ENCODE measurements around the gene SUCLG2.

The SUCLG2 gene

DNA sequence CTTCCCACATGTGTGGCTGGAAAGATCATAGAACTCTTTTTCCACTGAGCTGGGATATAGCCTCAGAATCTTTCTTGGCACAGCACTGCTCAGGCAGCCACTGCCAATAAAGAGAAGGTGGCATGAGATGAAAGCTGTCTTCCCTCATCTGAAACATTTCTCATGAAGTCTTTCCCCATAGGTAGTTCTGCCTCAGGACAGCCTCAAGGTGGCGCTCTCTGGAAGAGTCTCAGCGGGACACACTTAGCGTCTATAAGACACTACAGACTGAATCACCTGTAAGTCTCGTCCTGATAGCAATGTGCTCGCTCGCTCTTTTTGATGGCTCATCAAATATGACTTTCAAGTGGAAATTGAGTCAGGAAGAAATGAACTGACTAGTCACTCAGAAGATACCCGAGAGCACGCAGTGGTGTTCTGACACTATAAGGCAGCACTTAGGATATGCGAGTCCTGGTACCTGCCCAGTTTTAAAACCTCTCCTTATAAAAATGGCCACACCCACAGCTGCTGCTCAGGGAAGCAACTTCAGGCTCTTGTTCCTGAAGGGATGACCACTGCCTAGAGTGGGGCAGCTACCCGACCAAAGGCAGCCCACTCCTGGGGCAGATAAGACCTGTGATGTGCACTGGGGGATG is 269.5 kb downstream of the SUCLG2 start:
- DNase-seq (ENCODE audit: low read depth in 3 of 3): peak in 2 of 3 experiments; percentile 16 to 19

GRCh38 chr3:67384016-67384415 is 270.4 kb downstream of the SUCLG2 start:
- no peak for DNase-seq (ENCODE audit: low read depth in 3 of 3)

DNA sequence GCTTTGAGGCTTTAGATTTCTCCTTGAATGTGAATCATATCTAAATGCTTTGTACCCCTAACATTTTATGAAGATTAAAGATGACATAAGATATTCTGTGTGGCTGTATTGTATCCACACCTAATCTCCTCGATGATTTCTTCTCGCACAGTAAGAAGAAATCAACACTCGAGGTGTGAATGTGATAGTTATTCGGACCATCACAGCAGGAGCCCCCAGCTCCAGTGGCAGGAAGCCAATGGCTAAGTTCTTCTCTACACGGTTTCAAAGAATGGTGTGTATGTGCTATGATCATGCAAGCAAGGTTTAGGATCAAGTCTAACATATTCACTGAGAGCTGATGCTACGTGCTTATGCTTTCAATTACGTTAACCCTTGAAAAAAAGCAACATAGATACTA is 271.0 kb downstream of the SUCLG2 start:
- no peak for DNase-seq (ENCODE audit: low read depth in 3 of 3)

- no peak for DNase-seq (ENCODE audit: low read depth in 3 of 3)
Measured at GRCh38 chr3:67382536-67382935, 271.9 kb downstream of the SUCLG2 start.

DNA sequence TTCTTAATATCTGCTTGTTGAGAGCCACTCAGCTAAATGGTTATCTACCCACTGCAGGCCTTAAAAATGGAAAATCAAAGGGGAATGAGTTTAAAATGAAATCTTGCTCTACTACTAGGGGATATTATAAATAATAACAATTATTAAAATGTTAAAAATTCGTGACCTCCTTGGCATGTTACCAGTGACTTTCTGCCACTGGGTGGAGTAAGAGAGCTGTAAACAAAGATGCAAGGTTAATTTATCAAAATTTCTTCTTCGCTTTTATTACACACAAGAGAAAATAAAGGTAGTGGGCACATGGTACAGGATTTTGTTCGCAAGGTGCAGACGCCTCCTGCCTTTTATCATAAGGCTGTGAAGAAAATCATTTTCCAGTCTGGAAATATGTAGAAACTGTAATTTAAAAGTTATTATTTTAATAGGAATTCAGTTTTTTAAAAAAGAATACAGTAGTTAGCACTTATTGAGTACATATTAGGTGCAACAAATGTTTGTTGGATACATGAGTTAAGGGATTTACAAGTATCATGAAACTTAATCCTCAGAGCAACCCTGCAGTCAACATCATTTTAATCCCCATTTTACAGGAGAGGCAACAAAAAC is 272.6 kb downstream of the SUCLG2 start:
- DNase-seq (ENCODE audit: low read depth in 3 of 3): no peak

- no peak for DNase-seq (ENCODE audit: low read depth in 3 of 3)
Measured at GRCh38 chr3:67380118-67380517, 274.3 kb downstream of the SUCLG2 start.

DNA sequence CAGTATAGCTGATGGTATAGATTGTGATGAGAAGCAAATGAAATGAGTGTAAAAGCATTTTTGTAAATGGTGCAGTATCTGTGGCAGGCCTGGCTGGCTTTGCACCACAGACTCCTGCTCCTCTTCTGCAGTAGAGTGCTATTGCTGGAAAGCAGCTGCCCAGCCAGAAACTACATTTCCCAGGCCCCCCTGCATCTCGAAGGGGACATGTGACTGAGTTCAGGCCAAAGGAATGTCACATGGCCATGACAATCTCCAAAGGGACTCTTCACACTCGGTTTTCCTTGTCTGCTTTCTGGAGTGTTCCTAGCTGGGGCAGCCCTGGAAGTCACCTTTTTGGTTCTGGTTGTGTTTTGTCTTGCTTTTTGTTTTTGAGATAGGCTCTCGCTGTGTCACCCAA is 277.1 kb downstream of the SUCLG2 start:
- no peak for DNase-seq (ENCODE audit: low read depth in 3 of 3)

DNA sequence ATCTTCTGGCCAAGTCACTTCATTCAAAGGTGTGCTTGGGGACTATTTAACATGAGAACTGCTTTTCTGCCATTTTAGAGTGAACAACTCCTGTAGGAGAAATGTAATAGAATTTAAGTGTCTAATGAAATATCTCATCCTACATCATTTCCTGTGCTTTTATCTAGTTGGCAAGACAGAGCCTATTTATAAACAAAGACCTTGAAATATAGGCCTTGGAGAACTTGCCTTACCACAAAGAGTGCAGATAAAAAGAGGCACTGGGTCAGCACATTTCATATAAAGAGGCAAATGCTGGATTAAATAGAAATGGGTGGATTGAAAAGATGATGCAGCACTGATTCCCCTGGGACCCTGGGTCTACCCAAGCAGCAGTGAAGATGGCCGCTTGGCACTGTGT is 278.0 kb downstream of the SUCLG2 start:
- DNase-seq (ENCODE audit: low read depth in 3 of 3): no peak

GRCh38 chr3:67375976-67376375 is 278.4 kb downstream of the SUCLG2 start:
- no peak for DNase-seq (ENCODE audit: low read depth in 3 of 3)

DNA sequence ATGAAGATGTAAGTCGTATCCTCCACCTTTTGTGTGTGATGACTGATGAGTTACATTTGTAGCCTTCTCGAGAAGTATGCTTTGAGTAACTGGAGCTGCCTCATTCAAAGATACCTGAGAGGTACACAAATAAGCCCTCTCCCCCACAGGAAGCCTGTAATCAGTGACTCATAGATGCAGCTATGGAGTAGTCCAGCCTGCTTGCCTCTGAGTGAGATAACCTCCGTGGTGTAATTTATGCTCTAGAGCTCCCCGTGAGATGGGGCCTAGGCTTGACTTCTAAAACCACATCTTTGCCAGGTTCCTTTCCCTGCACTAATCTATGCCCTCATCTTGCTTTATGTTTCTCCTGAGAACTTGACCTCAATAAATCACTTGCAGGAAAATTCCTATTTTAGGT is 291.7 kb downstream of the SUCLG2 start:
- no peak for DNase-seq (ENCODE audit: low read depth in 3 of 3)

DNA sequence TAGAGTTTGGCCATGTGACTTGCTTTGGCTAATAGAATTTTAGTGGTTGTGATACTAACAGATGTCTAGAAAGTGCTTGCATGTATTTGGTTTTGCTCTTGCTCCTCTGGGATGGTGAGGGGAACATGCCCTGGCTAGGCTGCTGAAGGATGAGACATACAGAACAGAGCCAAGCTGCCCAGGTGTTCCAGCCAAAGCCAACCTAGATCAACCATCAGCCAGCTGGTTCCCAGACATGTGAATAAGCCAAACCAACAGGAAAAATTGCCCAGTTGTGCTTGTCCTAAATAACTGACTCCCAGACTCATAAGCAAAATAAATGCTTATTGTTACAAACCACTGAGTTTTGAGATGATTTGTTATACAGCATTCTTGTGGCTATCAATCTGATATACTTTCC is 292.6 kb downstream of the SUCLG2 start:
- DNase-seq (ENCODE audit: low read depth in 3 of 3): no peak

DNA sequence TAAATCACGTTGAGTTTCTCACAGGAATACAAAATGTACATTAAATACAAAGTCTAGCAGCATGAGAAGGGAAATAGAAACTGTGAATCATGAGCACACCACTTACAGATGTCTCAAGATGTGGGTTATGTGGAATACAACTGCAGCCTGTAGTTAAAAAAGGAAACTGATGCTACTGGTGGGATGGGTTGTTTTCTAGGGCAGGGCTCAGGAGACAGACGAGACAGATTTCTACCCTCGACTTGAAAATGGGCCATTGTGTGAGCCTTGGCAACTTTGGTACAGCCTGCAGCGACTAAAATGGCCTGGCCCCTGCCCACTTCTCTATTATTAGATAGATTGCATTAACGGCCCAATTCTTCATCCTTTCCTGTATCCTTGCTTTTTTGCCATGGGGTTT is 293.1 kb downstream of the SUCLG2 start:
- no peak for DNase-seq (ENCODE audit: low read depth in 3 of 3)

DNA sequence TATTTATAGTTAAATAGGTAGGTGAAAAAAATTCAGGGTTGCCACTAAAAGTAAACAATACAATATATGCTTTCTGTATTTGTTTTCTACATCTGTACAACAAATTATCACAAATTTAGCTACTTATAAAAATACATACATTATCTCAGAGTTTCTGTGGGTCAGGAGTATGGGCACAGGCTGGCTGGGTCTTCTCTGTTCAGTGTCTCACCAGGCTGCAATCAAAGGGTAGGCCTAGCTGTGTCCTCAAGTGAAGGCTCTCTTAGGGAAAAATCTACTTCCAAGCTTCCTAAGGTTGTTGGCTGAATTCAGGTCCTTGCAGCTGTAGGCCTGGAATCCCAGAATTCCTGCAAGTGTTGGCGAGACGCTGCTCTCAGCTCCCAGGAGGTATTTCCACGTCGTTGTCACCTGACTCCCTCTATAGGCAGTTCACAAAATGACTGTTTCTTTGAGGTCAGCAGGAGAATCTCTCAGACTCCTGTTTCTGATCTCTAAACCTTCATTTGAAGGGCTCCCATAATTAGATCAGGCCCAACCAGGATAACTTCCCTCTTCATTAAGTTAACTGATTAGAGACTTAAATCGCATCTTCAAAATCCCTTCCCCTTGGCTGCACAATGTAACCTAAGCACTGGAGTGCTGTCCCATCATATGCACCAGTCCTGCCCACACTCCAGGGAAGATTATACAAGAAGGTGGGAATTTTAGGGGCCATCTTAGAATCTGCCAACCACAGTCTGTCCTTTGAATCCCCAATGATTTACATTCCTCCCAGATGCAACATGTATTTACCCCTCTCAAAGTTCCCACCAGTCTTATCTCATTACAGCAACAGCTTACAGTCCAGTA is 296.6 kb downstream of the SUCLG2 start:
- DNase-seq (ENCODE audit: low read depth in 3 of 3): no peak

DNA sequence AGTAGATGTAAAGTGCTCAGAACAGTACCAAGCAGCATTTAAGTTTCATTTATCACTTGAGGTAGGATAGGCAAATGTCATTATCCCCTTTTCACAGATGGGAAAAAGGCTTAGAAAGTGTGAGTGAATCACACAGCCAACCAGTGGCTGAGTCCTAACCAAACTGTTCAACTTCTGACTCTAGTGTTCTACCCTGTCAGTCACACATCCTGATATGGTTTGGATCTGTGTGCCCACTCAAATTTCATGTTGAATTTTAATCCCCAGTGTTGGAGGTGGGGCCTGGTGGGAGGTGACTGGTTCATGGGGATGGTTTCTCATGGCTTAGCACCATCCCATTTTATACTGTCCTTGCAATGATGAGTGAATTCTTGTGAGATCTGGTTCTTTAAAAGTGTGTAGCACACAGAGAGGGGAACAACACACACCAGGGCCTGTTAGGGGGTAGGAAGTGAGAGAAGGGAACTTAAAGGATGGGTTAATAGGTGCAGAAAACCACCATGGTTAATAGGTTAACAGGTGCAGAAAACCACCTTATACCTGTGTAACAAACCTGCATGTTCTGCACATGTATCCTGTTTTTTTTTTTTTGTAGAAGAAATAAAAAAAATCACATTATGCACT is 304.7 kb downstream of the SUCLG2 start:
- DNase-seq (ENCODE audit: low read depth in 3 of 3): peak in 1 of 3 experiments; percentile 5

GRCh38 chr3:67346081-67346480 is 308.3 kb downstream of the SUCLG2 start:
- no peak for DNase-seq (ENCODE audit: low read depth in 3 of 3)

DNA sequence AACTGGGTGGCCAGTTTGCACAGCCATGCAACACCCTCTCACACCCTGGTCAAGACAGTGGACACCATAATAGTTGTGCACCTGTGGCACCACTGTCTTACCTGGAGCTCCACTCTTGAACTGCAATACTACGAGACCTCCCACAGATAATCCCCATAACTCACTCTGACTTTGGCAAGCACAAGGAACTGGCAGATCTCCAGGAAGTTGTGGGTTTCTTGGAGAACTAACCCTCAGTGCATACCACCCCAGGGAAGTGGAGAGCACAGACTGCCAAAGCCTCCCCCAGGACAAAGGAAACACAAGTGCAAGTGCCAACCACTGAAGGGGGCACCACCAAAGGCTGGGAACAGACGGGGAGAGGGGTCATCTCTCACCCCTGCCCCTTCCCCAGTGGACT is 318.6 kb downstream of the SUCLG2 start:
- no peak for DNase-seq (ENCODE audit: low read depth in 3 of 3)

DNA sequence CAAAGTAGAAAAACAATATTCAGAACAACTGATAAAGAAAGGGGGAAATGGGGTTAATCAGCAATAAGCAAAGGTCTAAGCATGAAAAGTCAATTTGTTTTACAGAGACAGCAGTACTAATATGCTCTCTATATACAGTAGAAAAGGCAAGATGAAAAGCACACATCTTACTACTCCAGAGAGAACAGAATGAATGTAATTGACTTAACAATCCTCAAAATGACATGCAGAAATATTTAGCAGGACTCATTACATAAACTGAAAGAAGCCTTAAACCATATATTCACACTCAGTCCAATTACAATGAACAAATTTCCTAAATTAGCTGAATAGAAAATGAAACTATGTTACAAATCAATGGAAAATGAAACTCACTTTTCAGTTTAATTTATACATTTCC is 319.8 kb downstream of the SUCLG2 start:
- DNase-seq (ENCODE audit: low read depth in 3 of 3): no peak

- DNase-seq (ENCODE audit: low read depth in 3 of 3): no peak
Measured at GRCh38 chr3:67329358-67329757, 325.1 kb downstream of the SUCLG2 start.

- no peak for DNase-seq (ENCODE audit: low read depth in 3 of 3)
Measured at GRCh38 chr3:67327582-67327981, 326.8 kb downstream of the SUCLG2 start.

GRCh38 chr3:67325231-67325630 is 329.2 kb downstream of the SUCLG2 start:
- DNase-seq (ENCODE audit: low read depth in 3 of 3): no peak
